ENCODE measurements around the gene KLF15.

KLF15 gene

GRCh38 chr3:126357295-126358037, at the start of gene KLF15:
Gene KLF15, minus strand, starts transcription at chr3:126357408. Its CDS starts 4,486 bp downstream, at chr3:126352922.
- DNase-seq (ENCODE audit: low read depth), result peak; percentile 80

- no peak for DNase-seq (ENCODE audit: low read depth)
Measured at GRCh38 chr3:126406389-126407296, 49.4 kb upstream of the KLF15 start.

- no peak for DNase-seq (ENCODE audit: low read depth)
Measured at GRCh38 chr3:126402666-126403302, 45.6 kb upstream of the KLF15 start.

- DNase-seq (ENCODE audit: low read depth), result no peak
Measured at GRCh38 chr3:126402178-126402577, 45.0 kb upstream of the KLF15 start.

GRCh38 chr3:126401611-126402160, 44.5 kb upstream of the KLF15 start:
- DNase-seq (ENCODE audit: low read depth), result no peak

GRCh38 chr3:126399756-126400155, 42.5 kb upstream of the KLF15 start:
- no peak for DNase-seq (ENCODE audit: low read depth)

- no peak for DNase-seq (ENCODE audit: low read depth)
Measured at GRCh38 chr3:126399351-126399735, 42.1 kb upstream of the KLF15 start.

- DNase-seq (ENCODE audit: low read depth), result no peak
Measured at GRCh38 chr3:126398423-126399350, 41.5 kb upstream of the KLF15 start.

GRCh38 chr3:126397610-126398422, 40.6 kb upstream of the KLF15 start:
- no peak for DNase-seq (ENCODE audit: low read depth)

GRCh38 chr3:126396536-126396935, 39.3 kb upstream of the KLF15 start:
- no peak for DNase-seq (ENCODE audit: low read depth)

- no peak for DNase-seq (ENCODE audit: low read depth)
Measured at GRCh38 chr3:126395846-126396513, 38.8 kb upstream of the KLF15 start.

- DNase-seq (ENCODE audit: low read depth), result no peak
Measured at GRCh38 chr3:126394977-126395321, 37.7 kb upstream of the KLF15 start.

- DNase-seq (ENCODE audit: low read depth), result peak; percentile 26
Measured at GRCh38 chr3:126394179-126394976, 37.2 kb upstream of the KLF15 start, which contains the start of gene CFAP100. Gene CFAP100, plus strand, starts transcription at chr3:126394909. Its CDS starts 1,092 bp downstream, at chr3:126396001.

- no peak for DNase-seq (ENCODE audit: low read depth)
Measured at GRCh38 chr3:126393563-126393962, 36.4 kb upstream of the KLF15 start.

GRCh38 chr3:126392246-126392645, 35.0 kb upstream of the KLF15 start:
- no peak for DNase-seq (ENCODE audit: low read depth)

GRCh38 chr3:126391631-126392030, 34.4 kb upstream of the KLF15 start:
- DNase-seq (ENCODE audit: low read depth), result no peak

- DNase-seq (ENCODE audit: low read depth), result no peak
Measured at GRCh38 chr3:126390751-126391150, 33.5 kb upstream of the KLF15 start.

- no peak for DNase-seq (ENCODE audit: low read depth)
Measured at GRCh38 chr3:126390201-126390600, 33.0 kb upstream of the KLF15 start.

- DNase-seq (ENCODE audit: low read depth), result no peak
Measured at GRCh38 chr3:126389794-126390146, 32.6 kb upstream of the KLF15 start.
